A673 (cell line): ENCODE results near the gene CAGE1.

ENCODE experiments used
- EZH2 ChIP-seq: fragments of 200-600 bp; sonication (generic); IDR thresholded peaks from 2 replicates; pipeline ENCODE4 v1.6.1; 2017; ENCODE audit warnings: borderline replicate concordance, low read depth, mild to moderate bottlenecking, mixed read lengths, antibody characterized with exemption, low read length; ENCODE audit not compliant: poor library complexity, severe bottlenecking
- TF ChIP-seq, protein P1 (sequence below): fragments of 300-800, 200-600 bp; sonication (generic); conservative IDR thresholded peaks from 2 replicates; pipeline ENCODE4 v1.5.1; 2017; ENCODE audit warnings: low read depth, mild to moderate bottlenecking, antibody characterized with exemption, low read length, moderate library complexity, mixed read lengths

GRCh38 chr6:7432391-7433120, 43.0 kb upstream of the CAGE1 start:
- TF ChIP-seq, protein P1, sequence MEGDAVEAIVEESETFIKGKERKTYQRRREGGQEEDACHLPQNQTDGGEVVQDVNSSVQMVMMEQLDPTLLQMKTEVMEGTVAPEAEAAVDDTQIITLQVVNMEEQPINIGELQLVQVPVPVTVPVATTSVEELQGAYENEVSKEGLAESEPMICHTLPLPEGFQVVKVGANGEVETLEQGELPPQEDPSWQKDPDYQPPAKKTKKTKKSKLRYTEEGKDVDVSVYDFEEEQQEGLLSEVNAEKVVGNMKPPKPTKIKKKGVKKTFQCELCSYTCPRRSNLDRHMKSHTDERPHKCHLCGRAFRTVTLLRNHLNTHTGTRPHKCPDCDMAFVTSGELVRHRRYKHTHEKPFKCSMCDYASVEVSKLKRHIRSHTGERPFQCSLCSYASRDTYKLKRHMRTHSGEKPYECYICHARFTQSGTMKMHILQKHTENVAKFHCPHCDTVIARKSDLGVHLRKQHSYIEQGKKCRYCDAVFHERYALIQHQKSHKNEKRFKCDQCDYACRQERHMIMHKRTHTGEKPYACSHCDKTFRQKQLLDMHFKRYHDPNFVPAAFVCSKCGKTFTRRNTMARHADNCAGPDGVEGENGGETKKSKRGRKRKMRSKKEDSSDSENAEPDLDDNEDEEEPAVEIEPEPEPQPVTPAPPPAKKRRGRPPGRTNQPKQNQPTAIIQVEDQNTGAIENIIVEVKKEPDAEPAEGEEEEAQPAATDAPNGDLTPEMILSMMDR = no peak
- no peak for TF ChIP-seq EZH2
